NCI-H146 treated with DMSO at 0.1 percent for 48 hours (cell line): Measurements from ENCODE around the gene HTR6.

ENCODE experiments used
- DNase-seq: peaks from one replicate; lab custom pipeline; 2025; ENCODE audit not compliant: unreplicated experiment; lab: John Stamatoyannopoulos, UW

The HTR6 gene

GRCh38 chr1:19656134-19656779 lies 8.4 kb upstream of the HTR6 start:
- no peak for DNase-seq

- no peak for DNase-seq
These were observed 7.8 kb upstream of the HTR6 start for GRCh38 chr1:19656780-19657466.

- no peak for DNase-seq
These were observed 7.2 kb upstream of the HTR6 start for GRCh38 chr1:19657511-19657910.

GRCh38 chr1:19658186-19658585 lies 6.5 kb upstream of the HTR6 start:
- no peak for DNase-seq

GRCh38 chr1:19661721-19662228 lies 2.9 kb upstream of the HTR6 start:
- DNase-seq = no peak

- no peak for DNase-seq
These were observed 2.4 kb upstream of the HTR6 start for GRCh38 chr1:19662313-19662712.

GRCh38 chr1:19665186-19665495 lies 466 bp downstream of the HTR6 start:
- no peak for DNase-seq

- no peak for DNase-seq
These were observed 1.1 kb downstream of the HTR6 start for GRCh38 chr1:19665496-19666465.

- no peak for DNase-seq
These were observed 4.2 kb downstream of the HTR6 start for GRCh38 chr1:19668888-19669287.

- no peak for DNase-seq
These were observed 6.1 kb downstream of the HTR6 start for GRCh38 chr1:19670787-19671186.

- no peak for DNase-seq
These were observed 7.6 kb downstream of the HTR6 start for GRCh38 chr1:19672237-19672636.

GRCh38 chr1:19675797-19676196 lies 11.1 kb downstream of the HTR6 start:
- no peak for DNase-seq

GRCh38 chr1:19676438-19676922 lies 11.8 kb downstream of the HTR6 start:
- no peak for DNase-seq

GRCh38 chr1:19678493-19678892 lies 13.8 kb downstream of the HTR6 start:
- DNase-seq = peak; percentile 59

GRCh38 chr1:19678931-19679453 lies 14.3 kb downstream of the HTR6 start:
- no peak for DNase-seq

- DNase-seq = no peak
These were observed 15.0 kb downstream of the HTR6 start for GRCh38 chr1:19679691-19680090.

GRCh38 chr1:19680644-19681043 lies 16.0 kb downstream of the HTR6 start:
- no peak for DNase-seq

- no peak for DNase-seq
These were observed 17.6 kb downstream of the HTR6 start for GRCh38 chr1:19682257-19682656.

GRCh38 chr1:19682901-19683300 lies 18.2 kb downstream of the HTR6 start:
- DNase-seq = no peak

GRCh38 chr1:19683351-19683750 lies 18.7 kb downstream of the HTR6 start:
- DNase-seq = no peak

- DNase-seq = no peak
These were observed 20.0 kb downstream of the HTR6 start for GRCh38 chr1:19684677-19685076.
